AG09309 (cell line): ENCODE results near the gene AK4.
A peak's percentile ranks its signal among the peaks of the same experiment; 100 is the strongest.

Source experiments
- DNase-seq: peaks from one replicate; pipeline ENCODE4 v3.0.0-alpha.2; 2010; ENCODE audit warnings: low read depth
- H3K4me3 ChIP-seq: 2 replicates; pipeline ENCODE4 v1.5.1; 2011; ENCODE audit warnings: mild to moderate bottlenecking, low read depth, low read length, moderate library complexity; ENCODE audit not compliant: control insufficient read depth
- TF ChIP-seq, protein P1 (sequence below): IDR thresholded peaks from 2 replicates; pipeline ENCODE4 v1.5.1; 2011; ENCODE audit warnings: mild to moderate bottlenecking, low read depth, low read length, inconsistent platforms; ENCODE audit not compliant: insufficient read depth, control insufficient read depth; ENCODE audit errors: missing control alignments

AK4 gene

GRCh38 chr1:65206836-65207235 is 58.8 kb downstream of the AK4 start:
- no peak for DNase-seq
- H3K4me3 ChIP-seq = no peak overlapping the region
- TF ChIP-seq, protein P1, sequence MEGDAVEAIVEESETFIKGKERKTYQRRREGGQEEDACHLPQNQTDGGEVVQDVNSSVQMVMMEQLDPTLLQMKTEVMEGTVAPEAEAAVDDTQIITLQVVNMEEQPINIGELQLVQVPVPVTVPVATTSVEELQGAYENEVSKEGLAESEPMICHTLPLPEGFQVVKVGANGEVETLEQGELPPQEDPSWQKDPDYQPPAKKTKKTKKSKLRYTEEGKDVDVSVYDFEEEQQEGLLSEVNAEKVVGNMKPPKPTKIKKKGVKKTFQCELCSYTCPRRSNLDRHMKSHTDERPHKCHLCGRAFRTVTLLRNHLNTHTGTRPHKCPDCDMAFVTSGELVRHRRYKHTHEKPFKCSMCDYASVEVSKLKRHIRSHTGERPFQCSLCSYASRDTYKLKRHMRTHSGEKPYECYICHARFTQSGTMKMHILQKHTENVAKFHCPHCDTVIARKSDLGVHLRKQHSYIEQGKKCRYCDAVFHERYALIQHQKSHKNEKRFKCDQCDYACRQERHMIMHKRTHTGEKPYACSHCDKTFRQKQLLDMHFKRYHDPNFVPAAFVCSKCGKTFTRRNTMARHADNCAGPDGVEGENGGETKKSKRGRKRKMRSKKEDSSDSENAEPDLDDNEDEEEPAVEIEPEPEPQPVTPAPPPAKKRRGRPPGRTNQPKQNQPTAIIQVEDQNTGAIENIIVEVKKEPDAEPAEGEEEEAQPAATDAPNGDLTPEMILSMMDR = no peak

GRCh38 chr1:65207317-65207716 is 59.3 kb downstream of the AK4 start:
- no peak overlapping the region for H3K4me3 ChIP-seq
- DNase-seq = no peak
- TF ChIP-seq, protein P1 = no peak

DNA sequence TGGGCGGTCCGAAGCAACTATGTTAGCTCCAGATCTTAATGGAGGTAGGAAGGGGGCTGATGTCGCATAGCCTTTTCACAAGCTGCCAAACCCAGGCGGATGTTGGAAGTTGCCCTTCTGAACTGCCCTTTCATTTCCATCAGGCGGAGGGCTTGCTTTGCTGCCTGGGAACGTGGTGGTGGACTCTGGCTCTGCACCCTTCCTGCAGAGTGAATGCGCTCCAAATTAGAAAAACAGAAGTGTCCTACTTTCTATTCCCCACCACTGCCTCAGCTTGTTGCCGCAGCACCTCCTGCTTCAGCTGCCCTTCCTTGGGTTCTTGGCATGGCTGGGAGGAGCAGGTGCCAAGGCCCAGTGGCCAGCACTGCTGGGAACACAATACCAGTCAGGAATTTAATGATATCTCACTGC is 60.6 kb downstream of the AK4 start:
- TF ChIP-seq, protein P1 = no peak
- no peak for DNase-seq
- no peak overlapping the region for H3K4me3 ChIP-seq

GRCh38 chr1:65209005-65209885 is 61.2 kb downstream of the AK4 start:
- no peak for DNase-seq
- TF ChIP-seq, protein P1 = peak; percentile 63
- H3K4me3 ChIP-seq = no peak overlapping the region

- no peak overlapping the region for H3K4me3 ChIP-seq
- TF ChIP-seq, protein P1 = no peak
- no peak for DNase-seq
Observed at GRCh38 chr1:65210325-65210724, 62.3 kb downstream of the AK4 start.

- no peak for DNase-seq
- TF ChIP-seq, protein P1 = no peak
- no peak overlapping the region for H3K4me3 ChIP-seq
Observed at GRCh38 chr1:65211331-65211730, 63.3 kb downstream of the AK4 start.
